Endothelial cell of umbilical vein (primary cell): Measurements from ENCODE around the gene TAPBPL. TPM values are rescaled to one million over a fixed set of nuclear protein-coding genes. Genes with fewer than 3 reads are reported as not detected.
"Not testable (repeated sequence)": the region's sequence is repeated elsewhere in the genome, so short reads cannot be mapped to it uniquely, and the experiment has no call there.

Source experiments
- BruUV-seq: library from RNA; stranded (reverse); fragments of 400-500 nt; replicated peaks from 2 replicates; lab custom pipeline; 2021; lab: Mats Ljungman, UMichigan
- CTCF ChIA-PET: fragments of 300-600, 350-600 bp; sonication (Branson Sonifier 250); formaldehyde crosslinking; loops from one replicate; lab custom pipeline; 2021; ENCODE audit warnings: antibody characterized with exemption, inconsistent platforms; lab: Charles Lee
- POLR2A ChIA-PET: fragments of 300-600, 350-600 bp; sonication (Branson Sonifier 250); formaldehyde crosslinking; loops from one replicate; lab custom pipeline; 2021; ENCODE audit warnings: antibody characterized with exemption, inconsistent platforms; lab: Charles Lee
- DNase-seq: peaks from one replicate; pipeline ENCODE4 v3.0.0-alpha.2; 2011; ENCODE audit warnings: low read depth, low spot score
- FAIRE-seq: peaks from 2 replicates; lab custom pipeline; 2011; peaks lifted over from hg19 to GRCh38; lab: Jason Lieb, UNC
- H2AFZ ChIP-seq: 2 replicates; pipeline ENCODE4 v1.6.0; 2012; ENCODE audit warnings: low read depth, low read length, control low read depth, inconsistent platforms
- H3K27ac ChIP-seq: 2 replicates; pipeline ENCODE4 v1.5.1; 2011; ENCODE audit warnings: low read depth, mild to moderate bottlenecking, control low read depth, low read length, moderate library complexity; ENCODE audit not compliant: insufficient read depth
- H3K27me3 ChIP-seq, 2 experiments: 2 replicates each; pipeline versions ENCODE4 v1.6.0 to v1.6.1; 2011; ENCODE audit warnings: low read length in 2 of 2, mixed read lengths in 1 of 2; ENCODE audit not compliant: control insufficient read depth in 2 of 2, insufficient read depth in 2 of 2
- H3K36me3 ChIP-seq, 2 experiments: 2 replicates in 1 of 2; 3 replicates in 1 of 2; pipeline ENCODE4 v1.5.1; 2011; ENCODE audit warnings: low read length in 2 of 2, mild to moderate bottlenecking in 1 of 2, moderate library complexity in 1 of 2; ENCODE audit not compliant: control insufficient read depth in 2 of 2, insufficient read depth in 2 of 2; ENCODE audit errors: extremely low read depth in 1 of 2
- H3K4me1 ChIP-seq: 3 replicates; pipeline ENCODE4 v1.5.1; 2011; ENCODE audit warnings: mild to moderate bottlenecking, low read length; ENCODE audit not compliant: control insufficient read depth, insufficient read depth; ENCODE audit errors: extremely low read depth
- H3K4me2 ChIP-seq: 2 replicates; pipeline ENCODE4 v1.6.1; 2011; ENCODE audit warnings: low read length, control low read depth, mixed read lengths; ENCODE audit not compliant: insufficient read depth
- H3K4me3 ChIP-seq, 3 experiments: fragments of 200-600 bp in 1 of 3; sonication (generic), shearing (Covaris generic) in 1 of 3; replicated peaks in 1 of 3; 2 replicates each; pipeline ENCODE4 v1.5.1; 2011 to 2016; ENCODE audit warnings: control low read depth in 3 of 3, low read length in 3 of 3, mild to moderate bottlenecking in 2 of 3, inconsistent platforms in 1 of 3, low read depth in 1 of 3, moderate library complexity in 1 of 3; ENCODE audit not compliant: insufficient read depth in 1 of 3
- H3K79me2 ChIP-seq: 2 replicates; pipeline ENCODE4 v1.6.0; 2012; ENCODE audit warnings: low read length, inconsistent platforms; ENCODE audit not compliant: control insufficient read depth, insufficient read depth
- H3K9ac ChIP-seq: replicated peaks from 2 replicates; pipeline ENCODE3; 2011; ENCODE audit warnings: low read length, control low read depth; ENCODE audit not compliant: insufficient read depth; ENCODE audit errors: extremely low read depth
- H3K9me1 ChIP-seq: replicated peaks from 3 replicates; pipeline ENCODE4 v1.6.0; 2011; ENCODE audit warnings: mild to moderate bottlenecking, low read length; ENCODE audit not compliant: control insufficient read depth, insufficient read depth; ENCODE audit errors: extremely low read depth
- H3K9me3 ChIP-seq: replicated peaks from 2 replicates; pipeline ENCODE4 v1.5.1; 2012; ENCODE audit warnings: low read length, inconsistent platforms; ENCODE audit not compliant: control insufficient read depth, insufficient read depth
- H4K20me1 ChIP-seq: replicated peaks from 2 replicates; pipeline ENCODE3; 2011; ENCODE audit warnings: mild to moderate bottlenecking, low read length; ENCODE audit not compliant: control insufficient read depth, insufficient read depth; ENCODE audit errors: extremely low read depth
- EZH2 ChIP-seq: IDR thresholded peaks from 2 replicates; pipeline ENCODE4 v1.6.1; 2012; ENCODE audit warnings: borderline replicate concordance, low read depth, mild to moderate bottlenecking, moderate library complexity, low read length, inconsistent platforms; ENCODE audit not compliant: severe bottlenecking
- FOS ChIP-seq: IDR thresholded peaks from 2 replicates; pipeline ENCODE4 v1.6.1; 2011; ENCODE audit warnings: mild to moderate bottlenecking, low read length, moderate library complexity, borderline replicate concordance; ENCODE audit not compliant: insufficient read depth
- POLR2A ChIP-seq: IDR thresholded peaks from 2 replicates; pipeline ENCODE4 v1.6.1; 2012; ENCODE audit warnings: low read depth, mild to moderate bottlenecking, control low read depth, low read length
- POLR2AphosphoS5 ChIP-seq: IDR thresholded peaks from 2 replicates; pipeline ENCODE4 v1.6.1; 2012; ENCODE audit warnings: low read depth, mild to moderate bottlenecking, control low read depth, low read length, moderate library complexity; ENCODE audit not compliant: insufficient read depth
- dilution Hi-C: fragments of 300-500 bp; cut with MboI; formaldehyde crosslinking; loops from one replicate; pipeline ENCODE4 v1.15.0; 2019; ENCODE audit warnings: low sequenced_read_pairs; ENCODE audit not compliant: extremely low pct_ligation_motif_present
- intact Hi-C: fragments of 100-400 bp; cut with micrococcal nuclease; formaldehyde crosslinking; loops from one replicate; pipeline ENCODE4 v1.10.0; 2022
- polyA plus RNA-seq, 4 experiments: library from polyadenylated mRNA; depleted of rRNA in 3 of 4; stranded (reverse) in 3 of 4; unstranded in 1 of 4; fragments of >200 nt; gene quantifications; 2 replicates each; pipeline versions ENCODE4 v1.2.1 to v1.2.3, GENCODE V29; 2011 to 2012; ENCODE audit warnings: missing spikeins in 1 of 4
- total RNA-seq: library from RNA; stranded (reverse); gene quantifications from 2 replicates; pipeline ENCODE4 v1.2.3, GENCODE V29; 2021
- TF ChIP-seq, protein P1 (sequence below): IDR thresholded peaks from 2 replicates; pipeline ENCODE4 v1.6.1; 2011; ENCODE audit not compliant: insufficient read depth, insufficient read length

TAPBPL gene
- total and polyA plus RNA-seq, 2 donors (not counting 3 experiments of a cell fraction or from before 2014, with no cell fraction given) = 11.7 to 28.6 TPM

GRCh38 chr12:6490673-6491072 is 38.8 kb downstream of the TAPBPL start:
- FAIRE-seq, H3K27me3 ChIP-seq, H3K36me3 ChIP-seq, H4K20me1 ChIP-seq, DNase-seq, dilution Hi-C loops, H2AFZ ChIP-seq, BruUV-seq, H3K27ac ChIP-seq, H3K9ac ChIP-seq, H3K9me3 ChIP-seq, H3K4me3 ChIP-seq, intact Hi-C loops, H3K4me2 ChIP-seq, H3K9me1 ChIP-seq: not testable (repeated sequence)
- POLR2A ChIA-PET = interaction anchor here (1.6 kb wide), 1 partner anchor 20 kb away, joined by 4 read pairs; the partner anchor contains the start of gene VAMP1
- H3K79me2 ChIP-seq = peaks cover 21% of the 10 kb centered on the region
- peaks cover 20% of the 10 kb centered on the region for H3K4me1 ChIP-seq
- CTCF ChIA-PET = interaction anchor here (0.6 to 0.7 kb wide), 2 partner anchors 20 to 145 kb away, joined by 3 read pairs; partner anchors contain the start of gene VAMP1

- Histone ChIP-seq H3K27me3 (no peaks in the 10 kb centered on the region), H3K79me2 (peaks cover 38% of the 10 kb centered on the region), H2AFZ (peak within 1 kb of the TSS; percentile 88), H3K9me3 (no peaks in the 10 kb centered on the region), H4K20me1 (no peaks in the 10 kb centered on the region), H3K36me3 (peaks cover 0 to 7% of the 10 kb centered on the region in 2 experiments), H3K9ac (peak within 1 kb of the TSS; percentile 96), H3K4me1 (peaks cover 20% of the 10 kb centered on the region), H3K4me2 (peak within 1 kb of the TSS; percentile 96), H3K27ac (peak within 1 kb of the TSS; percentile 95), H3K4me3 (peak within 1 kb of the TSS; percentile 82 to 92 (median 86)), H3K9me1 (no peaks in the 10 kb centered on the region)
- BruUV-seq = TSS peak; percentile 88
- dilution Hi-C loops (no loop called here), intact Hi-C loops (loop anchor here (1.0 kb wide), 2 partner anchors 41 to 70 kb away; partner anchors contain the start of gene GAPDH)
- CTCF ChIA-PET = interaction anchor here (0.9 to 1.2 kb wide), 6 partner anchors 9 to 46 kb away, joined by 3 to 8 read pairs (median 5); partner anchors contain the start of gene VAMP1
- POLR2A ChIA-PET = interaction anchor here (0.6 to 1.3 kb wide), 7 partner anchors 12 to 41 kb away, joined by 3 to 15 read pairs (median 4); partner anchors contain the start of genes GAPDH and VAMP1
- peak; percentile 94 for DNase-seq
- TF ChIP-seq POLR2AphosphoS5 (peak; percentile 98), EZH2 (no peak), FOS (no peak), POLR2A (peak; percentile 96)
- TF ChIP-seq, protein P1, sequence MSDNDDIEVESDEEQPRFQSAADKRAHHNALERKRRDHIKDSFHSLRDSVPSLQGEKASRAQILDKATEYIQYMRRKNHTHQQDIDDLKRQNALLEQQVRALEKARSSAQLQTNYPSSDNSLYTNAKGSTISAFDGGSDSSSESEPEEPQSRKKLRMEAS = peak; percentile 52
- FAIRE-seq = peak; percentile 85
Observed at GRCh38 chr12:6492838-6493496, 41.1 kb downstream of the TAPBPL start, which contains the start of gene MRPL51. Gene MRPL51, minus strand, starts transcription at chr12:6493262. Its CDS starts 126 bp downstream, at chr12:6493136.
